H9 (cell line): Measurements from ENCODE around the gene MINDY4. TPM values are rescaled to one million over a fixed set of nuclear protein-coding genes. Genes with fewer than 3 reads are reported as not detected.

ENCODE experiments used
- DNase-seq: peaks from one replicate; pipeline ENCODE4 v3.0.0-alpha.2; 2017
- H2AFZ ChIP-seq: one replicate; pipeline ENCODE4 v1.6.1; 2013; ENCODE audit warnings: mild to moderate bottlenecking, low read length, control low read depth, moderate library complexity
- H2AK5ac ChIP-seq: 2 replicates; pipeline ENCODE4 v1.6.1; 2013; ENCODE audit warnings: low read length, control low read depth, mixed read lengths; ENCODE audit not compliant: insufficient read length
- H2BK120ac ChIP-seq: one replicate; pipeline ENCODE4 v1.6.1; 2013; ENCODE audit warnings: low read depth, mild to moderate bottlenecking, low read length, control low read depth, inconsistent platforms; ENCODE audit not compliant: poor library complexity, severe bottlenecking
- H2BK12ac ChIP-seq: 2 replicates; pipeline ENCODE4 v1.6.1; 2013; ENCODE audit warnings: low read length, control low read depth, mixed read lengths, low read depth; ENCODE audit not compliant: insufficient read length
- H2BK15ac ChIP-seq: 2 replicates; pipeline ENCODE4 v1.6.1; 2013; ENCODE audit warnings: low read depth, low read length, control low read depth
- H2BK20ac ChIP-seq: one replicate; pipeline ENCODE4 v1.6.1; 2013; ENCODE audit warnings: low read depth, mild to moderate bottlenecking, low read length, control low read depth, inconsistent platforms; ENCODE audit not compliant: poor library complexity, severe bottlenecking
- H2BK5ac ChIP-seq: 2 replicates; pipeline ENCODE4 v1.6.1; 2013; ENCODE audit warnings: low read length, control low read depth, mixed read lengths; ENCODE audit not compliant: insufficient read length
- H3K14ac ChIP-seq: 2 replicates; pipeline ENCODE4 v1.6.1; 2013; ENCODE audit warnings: low read length, control low read depth; ENCODE audit not compliant: insufficient read depth
- H3K18ac ChIP-seq: 2 replicates; pipeline ENCODE4 v1.6.1; 2013; ENCODE audit warnings: low read depth, mild to moderate bottlenecking, mixed read lengths, low read length, control low read depth; ENCODE audit not compliant: insufficient read length
- H3K23ac ChIP-seq: 2 replicates; pipeline ENCODE4 v1.6.1; 2013; ENCODE audit warnings: low read length, control low read depth, mixed read lengths, low read depth; ENCODE audit not compliant: insufficient read length
- H3K23me2 ChIP-seq: 2 replicates; pipeline ENCODE4 v1.6.1; 2013; ENCODE audit warnings: low read depth, mild to moderate bottlenecking, mixed read lengths, low read length, control low read depth; ENCODE audit not compliant: insufficient read length, poor library complexity, severe bottlenecking
- H3K27ac ChIP-seq: 2 replicates; pipeline ENCODE4 v1.5.1; 2013; ENCODE audit warnings: low read length, control low read depth, mixed read lengths, low read depth; ENCODE audit not compliant: insufficient read length
- H3K27me3 ChIP-seq: 2 replicates; pipeline ENCODE4 v1.6.1; 2013; ENCODE audit warnings: low read length, control low read depth, inconsistent platforms; ENCODE audit not compliant: insufficient read depth
- H3K4ac ChIP-seq: 2 replicates; pipeline ENCODE4 v1.6.1; 2013; ENCODE audit warnings: low read depth, mild to moderate bottlenecking, control low read depth, inconsistent platforms, low read length, moderate library complexity
- H3K4me1 ChIP-seq: 2 replicates; pipeline ENCODE4 v1.6.1; 2013; ENCODE audit warnings: low read length, control low read depth, inconsistent platforms; ENCODE audit not compliant: insufficient read depth
- H3K4me2 ChIP-seq: 2 replicates; pipeline ENCODE4 v1.6.1; 2013; ENCODE audit warnings: low read length, control low read depth, mixed read lengths; ENCODE audit not compliant: insufficient read length, insufficient read depth
- H3K56ac ChIP-seq: 2 replicates; pipeline ENCODE4 v1.6.1; 2013; ENCODE audit warnings: low read depth, mild to moderate bottlenecking, mixed read lengths, low read length, control low read depth; ENCODE audit not compliant: insufficient read length
- H3K79me1 ChIP-seq: 2 replicates; pipeline ENCODE4 v1.6.1; 2013; ENCODE audit warnings: low read depth, mild to moderate bottlenecking, moderate library complexity, low read length, control low read depth, inconsistent platforms; ENCODE audit not compliant: insufficient read depth, poor library complexity, severe bottlenecking
- H3K79me2 ChIP-seq: 2 replicates; pipeline ENCODE4 v1.6.1; 2013; ENCODE audit warnings: low read length, control low read depth, inconsistent platforms; ENCODE audit not compliant: insufficient read depth
- H3K9ac ChIP-seq: 2 replicates; pipeline ENCODE4 v1.6.1; 2013; ENCODE audit warnings: low read length, control low read depth, mixed read lengths; ENCODE audit not compliant: insufficient read length; ENCODE audit errors: extremely low read depth
- H3K9me3 ChIP-seq: one replicate; pipeline ENCODE4 v1.6.1; 2013; ENCODE audit warnings: low read depth, low read length, inconsistent platforms; ENCODE audit not compliant: control insufficient read depth
- H3T11ph ChIP-seq: one replicate; pipeline ENCODE4 v1.6.1; 2013; ENCODE audit warnings: mild to moderate bottlenecking, low read length, control low read depth, inconsistent platforms
- H4K20me1 ChIP-seq: one replicate; pipeline ENCODE4 v1.6.1; 2013; ENCODE audit not compliant: control insufficient read depth, insufficient read length, insufficient read depth
- H4K5ac ChIP-seq: 2 replicates; pipeline ENCODE4 v1.6.1; 2013; ENCODE audit warnings: low read depth, mild to moderate bottlenecking, mixed read lengths, low read length, control low read depth; ENCODE audit not compliant: insufficient read length
- H4K8ac ChIP-seq: replicated peaks from 2 replicates; pipeline ENCODE4 v1.6.1; 2013; ENCODE audit warnings: low read length, control low read depth, mixed read lengths, low read depth; ENCODE audit not compliant: insufficient read length
- H4K91ac ChIP-seq: 2 replicates; pipeline ENCODE4 v1.6.1; 2013; ENCODE audit warnings: low read depth, mild to moderate bottlenecking, moderate library complexity, mixed read lengths, low read length, control low read depth; ENCODE audit not compliant: insufficient read length
- H3K27ac Mint-ChIP-seq, 3 experiments: 2 replicates in 2 of 3; 3 replicates in 1 of 3; pipeline ENCODE4 v1.8.0; 2020 to 2021; ENCODE audit warnings: mixed read lengths in 3 of 3, mild to moderate bottlenecking in 1 of 3, moderate library complexity in 1 of 3
- H3K27me3 Mint-ChIP-seq: 2 replicates; pipeline ENCODE4 v1.8.0; 2021; ENCODE audit warnings: low read depth, mild to moderate bottlenecking, moderate library complexity, mixed read lengths
- H3K36me3 Mint-ChIP-seq, 3 experiments: 2 replicates in 2 of 3; 3 replicates in 1 of 3; pipeline ENCODE4 v1.8.0; 2020 to 2021; ENCODE audit warnings: low read depth in 3 of 3, mixed read lengths in 3 of 3; ENCODE audit not compliant: insufficient read depth in 1 of 3
- H3K4me1 Mint-ChIP-seq, 2 experiments: 2 replicates each; pipeline ENCODE4 v1.8.0; 2020; ENCODE audit warnings: mixed read lengths in 2 of 2
- H3K4me3 Mint-ChIP-seq, 2 experiments: 2 replicates in 1 of 2; 3 replicates in 1 of 2; pipeline ENCODE4 v1.8.0; 2020 to 2021; ENCODE audit warnings: mild to moderate bottlenecking in 2 of 2, mixed read lengths in 2 of 2, moderate library complexity in 1 of 2
- H3K9me3 Mint-ChIP-seq, 2 experiments: 2 replicates in 1 of 2; 3 replicates in 1 of 2; pipeline ENCODE4 v1.8.0; 2020; ENCODE audit warnings: mild to moderate bottlenecking in 2 of 2, mixed read lengths in 2 of 2, moderate library complexity in 1 of 2
- WGBS: extraction: QIAGEN DNeasy Blood & Tissue Kit; methylation state at CpG from one replicate; pipeline ENCODE4 v1.1.7; 2013; ENCODE audit warnings: missing lambda C conversion rate, low lambda C conversion rate, mixed read lengths; ENCODE audit not compliant: insufficient read length; ENCODE audit errors: extremely low coverage; 5-methylcytosine and 5-hydroxymethylcytosine counted together
- total RNA-seq: library from RNA; stranded (reverse); gene quantifications from 2 replicates; pipeline ENCODE4 v1.2.1, GENCODE V29; 2021
- TF ChIP-seq, protein P1 (sequence below): fragments of 200-600 bp; sonication (generic); conservative IDR thresholded peaks from 3 replicates; pipeline ENCODE4 v1.8.0; 2021; ENCODE audit warnings: antibody characterized with exemption, mild to moderate bottlenecking

Gene MINDY4
- total RNA-seq, 1 experiment from 2014 or later = 3.1 TPM

- Histone ChIP-seq H3K27me3 (no peaks in the 10 kb centered on the region), H4K20me1 (no peaks in the 10 kb centered on the region), H3K9ac (no peak overlapping the region), H3K9me3 (no peaks in the 10 kb centered on the region), H2BK12ac (no peak overlapping the region), H3K18ac (no peak overlapping the region), H4K91ac (no peak overlapping the region), H3K23ac (no peak overlapping the region), H2BK20ac (no peak overlapping the region), H3K4me2 (no peak overlapping the region), H4K8ac (no peak overlapping the region), H3K27ac (no peak overlapping the region), H3K4me1 (no peaks in the 10 kb centered on the region), H2BK5ac (no peak overlapping the region), H2BK15ac (no peak overlapping the region), H2BK120ac (no peak overlapping the region), H2AK5ac (no peak overlapping the region), H3K14ac (no peak overlapping the region), H3T11ph (no peak overlapping the region), H2AFZ (no peak overlapping the region), H3K4ac (no peak overlapping the region), H3K79me1 (no peaks in the 10 kb centered on the region), H4K5ac (no peak overlapping the region), H3K23me2 (no peaks in the 10 kb centered on the region), H3K79me2 (no peaks in the 10 kb centered on the region), H3K56ac (no peak overlapping the region)
- Mint-ChIP-seq H3K36me3 (no peaks in the 10 kb centered on the region; a peak in 2 of 7 replicates), H3K4me1 (no peaks in the 10 kb centered on the region), H3K9me3 (no peaks in the 10 kb centered on the region), H3K27ac (peak overlapping the region in 1 of 3 experiments; percentile 69; a peak in 3 of 7 replicates), H3K4me3 (no peak overlapping the region), H3K27me3 (peaks cover 8% of the 10 kb centered on the region)
- DNase-seq = no peak
- WGBS = no CpG with 5 or more reads among the region's 6 CpGs
- TF ChIP-seq, protein P1, sequence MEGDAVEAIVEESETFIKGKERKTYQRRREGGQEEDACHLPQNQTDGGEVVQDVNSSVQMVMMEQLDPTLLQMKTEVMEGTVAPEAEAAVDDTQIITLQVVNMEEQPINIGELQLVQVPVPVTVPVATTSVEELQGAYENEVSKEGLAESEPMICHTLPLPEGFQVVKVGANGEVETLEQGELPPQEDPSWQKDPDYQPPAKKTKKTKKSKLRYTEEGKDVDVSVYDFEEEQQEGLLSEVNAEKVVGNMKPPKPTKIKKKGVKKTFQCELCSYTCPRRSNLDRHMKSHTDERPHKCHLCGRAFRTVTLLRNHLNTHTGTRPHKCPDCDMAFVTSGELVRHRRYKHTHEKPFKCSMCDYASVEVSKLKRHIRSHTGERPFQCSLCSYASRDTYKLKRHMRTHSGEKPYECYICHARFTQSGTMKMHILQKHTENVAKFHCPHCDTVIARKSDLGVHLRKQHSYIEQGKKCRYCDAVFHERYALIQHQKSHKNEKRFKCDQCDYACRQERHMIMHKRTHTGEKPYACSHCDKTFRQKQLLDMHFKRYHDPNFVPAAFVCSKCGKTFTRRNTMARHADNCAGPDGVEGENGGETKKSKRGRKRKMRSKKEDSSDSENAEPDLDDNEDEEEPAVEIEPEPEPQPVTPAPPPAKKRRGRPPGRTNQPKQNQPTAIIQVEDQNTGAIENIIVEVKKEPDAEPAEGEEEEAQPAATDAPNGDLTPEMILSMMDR = no peak
These were observed 13.9 kb upstream of the MINDY4 start for GRCh38 chr7:30757342-30757692.
